Left ventricle myocardium inferior (tissue), 1 donor: ENCODE data around the gene REL. TPM values are rescaled to one million over a fixed set of nuclear protein-coding genes. Genes with fewer than 3 reads are reported as not detected.

Source experiments
- DNase-seq: peaks from one replicate; pipeline ENCODE4 v3.0.0-alpha.2; 2020
- H3K27ac ChIP-seq: fragments of 200-600 bp; replicated peaks from 2 replicates; pipeline ENCODE4 v1.8.0; 2021
- H3K27me3 ChIP-seq: fragments of 200-600 bp; 2 replicates; pipeline ENCODE4 v1.8.0; 2021; ENCODE audit warnings: low read depth
- H3K36me3 ChIP-seq: fragments of 200-600 bp; 2 replicates; pipeline ENCODE4 v1.8.0; 2021
- H3K4me1 ChIP-seq: fragments of 200-600 bp; 2 replicates; pipeline ENCODE4 v1.8.0; 2021
- H3K4me3 ChIP-seq: fragments of 200-600 bp; 2 replicates; pipeline ENCODE4 v1.8.0; 2021; ENCODE audit warnings: mild to moderate bottlenecking, moderate library complexity
- H3K9me3 ChIP-seq: fragments of 200-600 bp; replicated peaks from 2 replicates; pipeline ENCODE4 v1.8.0; 2021
- intact Hi-C: fragments of 100-400 bp; cut with micrococcal nuclease; formaldehyde crosslinking; loops from one replicate; pipeline ENCODE4 v1.11.0; 2022
- total RNA-seq: library from RNA; stranded (reverse); fragmentation: NEBNext Ultra II Directional; extraction: Animal tissue kit (Norgen Biotek cat#: 25700); gene quantifications from one replicate; pipeline ENCODE4 v1.2.1, GENCODE V29; 2021
- TF ChIP-seq, protein P1 (sequence below): fragments of 200-600 bp; IDR thresholded peaks from 2 replicates; pipeline ENCODE4 v1.8.0; 2021; ENCODE audit warnings: antibody characterized with exemption, mild to moderate bottlenecking, borderline replicate concordance
- donor health status: DM: no; HTN: yes; CAD: no; lungs with severe emphysema.

Gene REL
- total RNA-seq, 1 donor from 2014 or later: 5.0 TPM

DNA sequence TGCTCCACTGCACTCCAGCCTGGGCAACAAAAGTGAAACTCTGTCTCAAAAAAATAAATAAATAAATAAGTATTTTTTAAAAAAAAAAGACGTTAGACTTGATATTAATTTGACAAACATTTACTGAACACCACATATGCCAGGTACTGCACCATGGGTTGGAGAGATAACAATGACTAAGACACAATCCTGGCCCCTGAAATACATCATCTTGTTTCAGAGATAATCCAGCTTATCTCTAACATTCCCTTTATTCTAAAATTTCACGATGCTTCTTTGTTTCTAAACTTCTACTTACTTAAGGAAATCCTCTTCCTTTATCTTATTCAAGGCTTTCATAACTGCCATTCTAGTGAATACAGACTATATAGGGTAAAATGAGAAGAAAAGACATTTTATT lies 81.2 kb downstream of the REL start:
- DNase-seq: no peak
- Histone ChIP-seq H3K9me3 (no peaks in the 10 kb centered on the region), H3K36me3 (peaks cover 2% of the 10 kb centered on the region), H3K4me1 (no peaks in the 10 kb centered on the region), H3K27ac (no peak overlapping the region), H3K4me3 (no peak overlapping the region), H3K27me3 (no peaks in the 10 kb centered on the region)
- intact Hi-C loops: no loop called here
- TF ChIP-seq, protein P1, sequence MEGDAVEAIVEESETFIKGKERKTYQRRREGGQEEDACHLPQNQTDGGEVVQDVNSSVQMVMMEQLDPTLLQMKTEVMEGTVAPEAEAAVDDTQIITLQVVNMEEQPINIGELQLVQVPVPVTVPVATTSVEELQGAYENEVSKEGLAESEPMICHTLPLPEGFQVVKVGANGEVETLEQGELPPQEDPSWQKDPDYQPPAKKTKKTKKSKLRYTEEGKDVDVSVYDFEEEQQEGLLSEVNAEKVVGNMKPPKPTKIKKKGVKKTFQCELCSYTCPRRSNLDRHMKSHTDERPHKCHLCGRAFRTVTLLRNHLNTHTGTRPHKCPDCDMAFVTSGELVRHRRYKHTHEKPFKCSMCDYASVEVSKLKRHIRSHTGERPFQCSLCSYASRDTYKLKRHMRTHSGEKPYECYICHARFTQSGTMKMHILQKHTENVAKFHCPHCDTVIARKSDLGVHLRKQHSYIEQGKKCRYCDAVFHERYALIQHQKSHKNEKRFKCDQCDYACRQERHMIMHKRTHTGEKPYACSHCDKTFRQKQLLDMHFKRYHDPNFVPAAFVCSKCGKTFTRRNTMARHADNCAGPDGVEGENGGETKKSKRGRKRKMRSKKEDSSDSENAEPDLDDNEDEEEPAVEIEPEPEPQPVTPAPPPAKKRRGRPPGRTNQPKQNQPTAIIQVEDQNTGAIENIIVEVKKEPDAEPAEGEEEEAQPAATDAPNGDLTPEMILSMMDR: no peak

DNA sequence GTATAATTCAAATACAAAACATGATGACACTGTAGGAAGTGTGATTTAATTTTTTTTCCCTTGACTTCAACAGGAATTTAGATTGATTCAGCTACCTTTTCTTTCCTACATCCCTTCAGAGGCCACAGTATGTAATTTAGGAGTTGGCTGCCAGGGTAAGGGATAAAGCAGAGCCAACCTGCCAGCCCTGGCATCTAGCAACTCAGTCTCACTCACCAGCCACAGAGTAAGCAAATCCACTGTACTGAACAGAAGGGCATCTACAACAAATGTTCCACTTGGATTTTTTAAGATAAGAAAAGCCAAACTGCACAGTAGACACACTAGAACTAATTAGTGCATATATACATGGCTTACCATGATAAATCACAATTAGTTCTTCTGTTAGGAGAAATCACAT lies 81.8 kb downstream of the REL start:
- Histone ChIP-seq H3K4me1 (no peaks in the 10 kb centered on the region), H3K9me3 (no peaks in the 10 kb centered on the region), H3K36me3 (peaks cover 2% of the 10 kb centered on the region), H3K27me3 (no peaks in the 10 kb centered on the region), H3K27ac (no peak overlapping the region), H3K4me3 (no peak overlapping the region)
- TF ChIP-seq, protein P1: no peak
- no peak for DNase-seq
- intact Hi-C loops: no loop called here

DNA sequence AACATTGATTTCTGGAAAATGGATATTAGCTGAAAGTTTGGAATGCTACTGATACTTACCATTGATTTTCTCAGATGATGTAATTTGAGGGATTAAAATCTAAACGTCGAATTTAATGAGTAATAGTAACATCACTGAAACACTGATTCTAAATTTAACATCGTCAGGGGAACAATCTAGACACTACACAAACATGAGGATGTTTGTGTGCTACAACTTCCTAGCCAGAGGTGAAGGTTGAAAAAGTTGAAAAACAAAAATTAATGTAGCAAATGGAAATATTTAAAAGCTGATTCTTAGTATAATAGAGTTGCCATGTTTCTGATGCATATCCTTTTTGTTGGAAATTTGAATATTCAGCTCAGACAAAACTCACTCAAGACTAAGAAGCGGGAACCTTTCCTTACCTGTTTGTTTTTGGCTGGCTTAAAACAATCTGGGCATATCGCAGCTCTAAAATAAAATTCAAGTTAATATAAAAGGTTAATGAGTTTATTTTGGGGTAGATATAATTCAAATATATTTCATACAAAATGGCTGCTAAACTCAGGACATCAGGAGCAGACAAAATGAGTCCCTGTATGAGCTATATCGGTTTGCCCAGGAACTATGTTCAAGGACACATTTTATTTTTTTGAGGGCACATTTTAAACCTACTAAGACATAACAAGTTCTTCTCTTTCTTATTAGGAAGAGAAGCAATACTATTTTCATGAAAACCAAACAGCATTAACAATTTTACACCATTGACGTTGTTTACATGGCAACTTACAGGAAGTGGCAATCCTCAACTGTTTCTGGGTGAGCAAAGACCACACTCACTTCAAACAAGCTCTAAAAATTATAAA lies 83.5 kb downstream of the REL start:
- TF ChIP-seq, protein P1: no peak
- intact Hi-C loops: no loop called here
- Histone ChIP-seq H3K36me3 (no peaks in the 10 kb centered on the region), H3K9me3 (no peaks in the 10 kb centered on the region), H3K4me3 (no peak overlapping the region), H3K27me3 (no peaks in the 10 kb centered on the region), H3K4me1 (no peaks in the 10 kb centered on the region), H3K27ac (no peak overlapping the region)
- DNase-seq: no peak

DNA sequence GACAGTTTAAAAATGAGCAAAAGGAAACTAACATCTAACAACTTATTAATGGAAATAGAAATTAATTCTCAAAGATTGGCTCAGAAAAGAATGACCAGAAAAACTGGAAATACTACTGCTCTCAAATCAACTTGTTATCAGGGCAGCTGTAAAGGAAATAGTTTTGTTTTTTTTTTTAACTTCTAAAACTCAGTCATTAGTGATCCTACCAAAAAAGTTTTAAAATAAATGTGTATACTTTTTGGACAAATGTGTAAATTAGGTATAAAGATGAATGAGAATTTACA lies 84.1 kb downstream of the REL start:
- Histone ChIP-seq H3K27ac (no peak overlapping the region), H3K4me1 (no peaks in the 10 kb centered on the region), H3K4me3 (no peak overlapping the region), H3K9me3 (no peaks in the 10 kb centered on the region), H3K36me3 (no peaks in the 10 kb centered on the region), H3K27me3 (no peaks in the 10 kb centered on the region)
- DNase-seq: no peak
- TF ChIP-seq, protein P1: no peak
- intact Hi-C loops: no loop called here

DNA sequence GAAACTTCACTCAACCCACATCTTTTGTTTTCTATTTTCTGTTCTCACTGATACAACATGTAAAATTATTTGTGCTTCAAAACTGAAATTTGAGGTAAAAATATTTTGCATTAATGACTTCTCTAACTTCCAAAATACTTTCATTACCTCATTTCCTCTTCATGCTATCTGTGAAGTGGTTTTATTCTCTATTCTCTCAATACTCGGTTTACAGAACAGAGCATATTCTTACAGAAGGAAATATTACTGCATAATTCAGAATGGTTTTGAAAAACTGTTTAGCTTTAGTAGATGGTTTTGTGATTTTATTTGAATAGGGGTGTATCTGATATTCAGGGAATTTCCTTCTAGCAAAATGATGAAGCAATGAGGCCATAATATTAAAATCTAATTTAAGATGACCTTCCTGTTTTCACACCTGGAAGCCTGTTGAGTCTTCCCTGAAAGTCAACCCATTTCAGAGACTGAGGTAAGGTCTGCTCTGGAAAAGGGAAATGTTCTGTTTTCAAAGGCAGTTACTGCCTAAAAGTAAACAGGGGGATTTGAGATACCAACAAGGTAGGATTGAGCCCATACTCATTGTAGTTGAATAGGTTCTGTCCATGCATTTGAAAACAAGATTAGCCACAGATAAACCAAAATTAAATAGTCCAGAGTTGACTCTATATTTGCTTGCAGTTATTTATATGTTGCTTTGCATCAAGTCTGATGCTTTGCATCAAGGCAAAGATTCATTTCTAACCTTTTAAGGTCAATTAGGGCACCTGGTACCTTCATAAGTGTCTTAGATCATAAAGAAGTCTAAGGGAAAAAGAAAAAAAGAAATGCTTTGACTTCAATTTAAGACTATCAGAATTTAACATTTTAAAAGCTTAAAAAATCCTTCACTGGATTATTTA lies 85.4 kb downstream of the REL start:
- Histone ChIP-seq H3K9me3 (no peaks in the 10 kb centered on the region), H3K4me1 (no peaks in the 10 kb centered on the region), H3K36me3 (no peaks in the 10 kb centered on the region), H3K27ac (no peak overlapping the region), H3K4me3 (no peak overlapping the region), H3K27me3 (no peaks in the 10 kb centered on the region)
- intact Hi-C loops: no loop called here
- no peak for DNase-seq
- TF ChIP-seq, protein P1: no peak
